Measurements from ENCODE around the gene KPNA2. TPM values are rescaled to one million over a fixed set of nuclear protein-coding genes. Genes with fewer than 3 reads are reported as not detected.
A peak's percentile ranks its signal among the peaks of the same experiment; 100 is the strongest.

The KPNA2 gene
- total and polyA plus RNA-seq, 9 of the 15 experiments (the other 6 are each of a cell fraction or from before 2014, with no cell fraction given), result 132 to 984 (median 241) TPM

GRCh38 chr17:68019675-68020408, 15.7 kb upstream of the KPNA2 start (continued):
- TF ChIP-seq CEBPZ (IDR thresholded peaks at IDR 0.05; ENCODE audit: borderline replicate concordance, low read depth, low read length), result 0 out of 2 replicates have a peak, but pooled peaks have one; percentile 10
- peak in 1 of 2 experiments; percentile 94; a peak in 3 of 4 replicates for TF ChIP-seq HDAC1 (IDR thresholded peaks at IDR 0.05)
- TF ChIP-seq ETV5 (CRISPR knock-in tag; IDR thresholded peaks at IDR 0.05; ENCODE audit: low read depth), result peak; percentile 83
- no peak for TF ChIP-seq CCAR2 (IDR thresholded peaks at IDR 0.05; ENCODE audit: low read depth, low read length)
- no peak for TF ChIP-seq ZNF217 (CRISPR knock-in tag; IDR thresholded peaks at IDR 0.05)
- TF ChIP-seq SREBF1 (IDR thresholded peaks at IDR 0.05; ENCODE audit: borderline replicate concordance, low read depth, low read length), result 0 out of 2 replicates have a peak, but pooled peaks have one; percentile 63
- TF ChIP-seq JUN (IDR thresholded peaks at IDR 0.05; ENCODE audit: borderline replicate concordance, low read depth, low read length), result peak; percentile 71; the same call in 1 of the 2 replicates
- no peak for TF ChIP-seq JUN (CRISPR knock-in tag; IDR thresholded peaks at IDR 0.05; ENCODE audit: borderline replicate concordance)
- peak; percentile 86 for TF ChIP-seq CREM (IDR thresholded peaks at IDR 0.05; ENCODE audit: low read depth)
- 0 out of 2 replicates have a peak, but pooled peaks have one; percentile 17 for TF ChIP-seq PHB2 (IDR thresholded peaks at IDR 0.05; ENCODE audit: low read depth)
- TF ChIP-seq BHLHE40 (IDR thresholded peaks at IDR 0.05; ENCODE audit: low read length), result peak; percentile 89
- peak; percentile 76 to 95 for TF ChIP-seq RCOR1 (IDR thresholded peaks at IDR 0.05; ENCODE audit: borderline replicate concordance in 1 of 2, low read depth in 2 of 2, low read length in 2 of 2)
- TF ChIP-seq ELF4 (CRISPR knock-in tag; IDR thresholded peaks at IDR 0.05), result peak; percentile 66; the same call in 1 of the 2 replicates
- TF ChIP-seq E2F3 (CRISPR knock-in tag; IDR thresholded peaks at IDR 0.05), result peak; percentile 94
- TF ChIP-seq SIRT6 (IDR thresholded peaks at IDR 0.05; ENCODE audit: low read depth, low read length), result peak; percentile 34
- no peak for TF ChIP-seq ZNF212 (CRISPR knock-in tag; IDR thresholded peaks at IDR 0.05)
- TF ChIP-seq KAT7 (CRISPR knock-in tag; IDR thresholded peaks at IDR 0.05; ENCODE audit: borderline replicate concordance), result no peak; the same call in 1 of the 2 replicates
- TF ChIP-seq NBN (IDR thresholded peaks at IDR 0.05; ENCODE audit: low read depth), result peak; percentile 87
- peak; percentile 75; the same call in 1 of the 2 replicates for TF ChIP-seq SMAD3 (CRISPR knock-in tag; conservative IDR thresholded peaks at IDR 0.05)
- TF ChIP-seq ZNF143 (CRISPR knock-in tag; IDR thresholded peaks at IDR 0.05), result peak; percentile 65
- peak; percentile 51; the same call in 1 of the 2 replicates for TF ChIP-seq ZNF740 (CRISPR knock-in tag; IDR thresholded peaks at IDR 0.05)
- TF ChIP-seq ZNF740 (tag; IDR thresholded peaks at IDR 0.05), result no peak
- TF ChIP-seq FOXJ2 (tag; IDR thresholded peaks at IDR 0.05), result peak; percentile 71
- no peak for TF ChIP-seq HOMEZ (CRISPR knock-in tag; IDR thresholded peaks at IDR 0.05)

All from K562 (cell line).